NT2/D1 (cell line): ENCODE measurements around the gene ALPK3.

ENCODE experiments used
- SUZ12 ChIP-seq: IDR thresholded peaks from 2 replicates; pipeline ENCODE4 v1.6.1; 2011; ENCODE audit not compliant: insufficient read length, insufficient read depth; ENCODE audit errors: extremely low read depth
- YY1 ChIP-seq: IDR thresholded peaks from 2 replicates; pipeline ENCODE4 v1.6.1; 2011; ENCODE audit not compliant: insufficient read length, insufficient read depth
- ZNF274 ChIP-seq: IDR thresholded peaks from 2 replicates; pipeline ENCODE4 v1.6.1; 2011; ENCODE audit warnings: mild to moderate bottlenecking, low read depth, low read length

DNA sequence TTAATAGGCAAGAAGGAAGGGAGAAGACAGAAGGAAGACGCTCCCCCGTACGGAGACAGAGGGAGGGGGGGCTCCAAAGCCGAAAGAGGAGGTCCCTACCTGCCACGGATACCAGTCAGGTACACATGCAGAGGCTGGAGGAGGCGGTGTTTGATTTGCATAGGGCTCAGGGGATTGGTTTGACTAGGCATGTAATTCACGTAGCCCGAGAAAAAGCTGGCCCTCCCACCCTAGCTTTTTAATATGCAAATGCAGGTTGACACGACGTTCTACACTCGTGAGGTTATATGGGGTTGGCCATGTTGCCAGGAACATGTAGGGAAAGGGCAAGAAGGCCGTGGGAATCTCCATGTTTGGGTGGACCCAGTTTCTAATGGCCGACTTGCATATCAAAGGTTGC is 39.0 kb upstream of the ALPK3 start:
- no peak for TF ChIP-seq SUZ12
- TF ChIP-seq YY1 = no peak
- TF ChIP-seq ZNF274 = no peak
